ENCODE data around the gene HS3ST3A1. TPM values are rescaled to one million over a fixed set of nuclear protein-coding genes. Genes with fewer than 3 reads are reported as not detected.

Gene HS3ST3A1
- total and polyA plus RNA-seq, 10 donors, result 1.9 to 25.9 (median 16.4) TPM

DNA sequence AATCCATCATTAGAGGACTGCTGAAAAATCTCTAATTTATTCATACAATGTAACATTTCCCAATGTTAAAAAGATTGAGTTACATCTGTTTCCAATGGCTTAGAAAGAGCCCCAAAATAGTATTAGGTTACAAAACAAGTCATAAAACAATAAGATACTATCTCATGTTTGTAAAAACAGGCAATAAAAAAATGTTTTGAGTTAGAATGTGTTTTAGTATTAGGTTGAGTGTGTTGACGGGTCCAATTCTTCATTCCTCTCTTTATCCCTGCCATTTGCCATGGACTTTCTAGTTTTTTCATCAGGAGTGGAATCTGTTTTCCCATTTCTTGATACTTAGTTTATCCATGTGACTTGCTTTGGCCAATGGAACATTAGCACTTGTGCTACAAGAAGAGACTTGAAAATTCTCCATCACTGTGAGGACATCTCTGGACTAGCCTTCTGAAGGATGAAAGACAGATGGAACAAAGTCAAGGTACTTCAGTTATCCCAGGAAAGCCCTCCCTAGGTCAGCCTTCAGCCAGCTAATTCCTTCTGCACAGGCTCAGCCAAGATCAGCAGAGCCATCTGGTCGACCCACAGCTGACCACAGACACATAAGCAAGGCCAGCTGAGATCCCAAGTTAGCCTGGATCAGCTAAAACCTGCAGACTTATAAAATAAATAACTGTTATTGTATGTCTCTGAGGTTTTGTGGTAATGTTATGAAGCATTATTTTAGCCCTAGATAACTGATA is 83.3 kb downstream of the HS3ST3A1 start:
- no peak for DNase-seq
- TF ChIP-seq POLR2AphosphoS5 (IDR thresholded peaks at IDR 0.05) (no peak), POLR2A (IDR thresholded peaks at IDR 0.05) (no peak)
- TF ChIP-seq, protein P1, sequence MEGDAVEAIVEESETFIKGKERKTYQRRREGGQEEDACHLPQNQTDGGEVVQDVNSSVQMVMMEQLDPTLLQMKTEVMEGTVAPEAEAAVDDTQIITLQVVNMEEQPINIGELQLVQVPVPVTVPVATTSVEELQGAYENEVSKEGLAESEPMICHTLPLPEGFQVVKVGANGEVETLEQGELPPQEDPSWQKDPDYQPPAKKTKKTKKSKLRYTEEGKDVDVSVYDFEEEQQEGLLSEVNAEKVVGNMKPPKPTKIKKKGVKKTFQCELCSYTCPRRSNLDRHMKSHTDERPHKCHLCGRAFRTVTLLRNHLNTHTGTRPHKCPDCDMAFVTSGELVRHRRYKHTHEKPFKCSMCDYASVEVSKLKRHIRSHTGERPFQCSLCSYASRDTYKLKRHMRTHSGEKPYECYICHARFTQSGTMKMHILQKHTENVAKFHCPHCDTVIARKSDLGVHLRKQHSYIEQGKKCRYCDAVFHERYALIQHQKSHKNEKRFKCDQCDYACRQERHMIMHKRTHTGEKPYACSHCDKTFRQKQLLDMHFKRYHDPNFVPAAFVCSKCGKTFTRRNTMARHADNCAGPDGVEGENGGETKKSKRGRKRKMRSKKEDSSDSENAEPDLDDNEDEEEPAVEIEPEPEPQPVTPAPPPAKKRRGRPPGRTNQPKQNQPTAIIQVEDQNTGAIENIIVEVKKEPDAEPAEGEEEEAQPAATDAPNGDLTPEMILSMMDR (IDR thresholded peaks at IDR 0.05 in 8 of 11, conservative IDR thresholded peaks at IDR 0.05 in 3 of 11), result no peak
- H3K27me3 ChIP-seq (replicated peaks in 1 of 7), result no peaks in the 10 kb centered on the region
- H3K36me3 ChIP-seq, result no peaks in the 10 kb centered on the region
- H3K9me3 ChIP-seq, result no peaks in the 10 kb centered on the region
- no peak overlapping the region for H3K4me3 ChIP-seq
- 70 to 92% (median 79%) methylated on average over 2 of the region's 2 CpGs for WGBS, 5 donors
- no peak overlapping the region for H3K27ac ChIP-seq
- H3K4me1 ChIP-seq, result no peaks in the 10 kb centered on the region
- intact Hi-C loops (cut with DNase I; ENCODE audit: low total_unique reads), result no loop called here

DNA sequence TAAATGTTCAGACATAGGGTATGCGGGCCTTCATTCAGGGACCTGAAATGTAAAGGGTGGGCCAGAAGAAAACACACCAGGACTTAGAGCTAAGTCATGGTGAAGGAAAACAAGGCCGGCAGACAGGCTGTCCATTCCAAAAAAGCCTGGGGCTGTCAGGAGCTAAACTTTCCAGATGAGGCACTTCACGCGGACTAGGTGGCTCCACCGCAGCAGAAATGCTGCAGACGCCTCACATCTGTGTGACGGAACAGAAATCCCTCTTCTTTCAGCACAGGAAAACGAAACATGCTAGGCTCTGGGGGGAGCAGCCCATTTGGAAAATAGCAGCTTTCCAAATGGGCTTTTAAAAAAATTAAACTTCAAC is 88.7 kb downstream of the HS3ST3A1 start:
- Histone ChIP-seq H3K27me3 (replicated peaks in 1 of 7) (no peaks in the 10 kb centered on the region), H3K36me3 (no peaks in the 10 kb centered on the region), H3K4me1 (peaks cover 0 to 28% (median 14%) of the 10 kb centered on the region in 6 donors), H3K4me3 (no peak overlapping the region), H3K27ac (no peak overlapping the region), H3K9me3 (no peaks in the 10 kb centered on the region)
- no peak for TF ChIP-seq POLR2A (IDR thresholded peaks at IDR 0.05)
- TF ChIP-seq, protein P1 (IDR thresholded peaks at IDR 0.05 in 8 of 11, conservative IDR thresholded peaks at IDR 0.05 in 3 of 11), result no peak
- no peak for TF ChIP-seq POLR2AphosphoS5 (IDR thresholded peaks at IDR 0.05)
- DNase-seq, result no peak
- 72 to 90% (median 83%) methylated on average over 8 of the region's 8 CpGs for WGBS, 5 donors
- intact Hi-C loops (cut with DNase I; ENCODE audit: low total_unique reads), result no loop called here

DNA sequence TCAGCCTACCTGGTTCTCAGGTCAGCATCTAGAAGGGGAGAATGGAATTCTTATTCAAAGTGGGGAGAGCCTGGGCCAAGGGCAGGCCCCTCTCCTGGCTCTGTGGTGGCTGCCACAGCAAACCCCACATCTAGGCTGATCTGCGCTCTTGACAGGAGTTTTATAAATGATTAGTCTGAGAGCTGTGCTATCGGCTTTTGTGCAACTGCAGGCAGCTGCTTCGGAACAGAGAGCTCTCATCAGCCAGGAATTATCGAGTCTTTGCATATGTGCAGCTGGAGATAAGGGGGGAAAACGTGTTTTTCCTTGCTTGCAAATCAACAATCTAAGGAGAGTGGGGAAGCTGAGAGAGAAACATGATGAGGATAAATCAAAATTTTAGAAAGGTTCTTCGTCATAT is 91.7 kb downstream of the HS3ST3A1 start:
- Histone ChIP-seq H3K36me3 (no peaks in the 10 kb centered on the region), H3K9me3 (no peaks in the 10 kb centered on the region), H3K4me1 (peaks cover 0 to 28% (median 14%) of the 10 kb centered on the region in 6 donors), H3K4me3 (no peak overlapping the region), H3K27ac (peak overlapping the region in 6 of 8 donors; percentile 25 to 64 (median 43)), H3K27me3 (replicated peaks in 1 of 7) (no peaks in the 10 kb centered on the region)
- WGBS, 5 donors, result 20 to 32% (median 23%) methylated on average over 6 of the region's 6 CpGs
- DNase-seq, result no peak
- TF ChIP-seq, protein P1 (IDR thresholded peaks at IDR 0.05 in 8 of 11, conservative IDR thresholded peaks at IDR 0.05 in 3 of 11), result no peak
- TF ChIP-seq POLR2AphosphoS5 (IDR thresholded peaks at IDR 0.05) (no peak), POLR2A (IDR thresholded peaks at IDR 0.05) (no peak)
- intact Hi-C loops (cut with DNase I; ENCODE audit: low total_unique reads), result no loop called here

DNA sequence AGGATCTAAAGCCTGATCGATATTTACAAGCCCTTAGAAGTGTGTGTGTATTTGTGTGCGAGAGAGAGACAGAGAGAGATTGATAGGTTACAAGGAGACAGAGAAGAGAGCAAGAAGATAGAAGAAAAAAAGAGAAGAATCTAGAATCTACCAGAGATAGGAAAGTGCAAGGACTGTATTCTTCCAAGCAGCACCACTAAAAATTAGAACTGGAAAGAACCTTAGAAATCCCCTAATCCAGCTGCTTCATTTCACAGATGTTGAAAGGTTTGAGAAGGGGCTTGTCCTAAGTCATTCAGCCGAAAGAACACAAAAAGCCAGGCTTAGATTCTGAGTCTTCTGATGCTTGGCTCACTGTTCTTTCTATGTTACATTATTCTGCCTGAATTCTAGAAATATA is 92.2 kb downstream of the HS3ST3A1 start:
- DNase-seq, result no peak
- Histone ChIP-seq H3K36me3 (no peaks in the 10 kb centered on the region), H3K27me3 (replicated peaks in 1 of 7) (no peaks in the 10 kb centered on the region), H3K27ac (peak overlapping the region in 6 of 8 donors; percentile 25 to 64 (median 43)), H3K4me1 (peaks cover 0 to 28% (median 14%) of the 10 kb centered on the region in 6 donors), H3K4me3 (no peak overlapping the region), H3K9me3 (no peaks in the 10 kb centered on the region)
- TF ChIP-seq, protein P1 (IDR thresholded peaks at IDR 0.05 in 8 of 11, conservative IDR thresholded peaks at IDR 0.05 in 3 of 11), result no peak
- no peak for TF ChIP-seq POLR2A (IDR thresholded peaks at IDR 0.05)
- no peak for TF ChIP-seq POLR2AphosphoS5 (IDR thresholded peaks at IDR 0.05)
- intact Hi-C loops (cut with DNase I; ENCODE audit: low total_unique reads), result no loop called here
- 67 to 83% (median 76%) methylated on average over 3 of the region's 3 CpGs for WGBS, 5 donors
